Astrocyte of the cerebellum (primary cell): ENCODE measurements around the gene DNAJC11.

Experiments
- DNase-seq: peaks from one replicate; pipeline ENCODE4 v3.0.0-alpha.2; 2011; ENCODE audit warnings: low read depth
- H3K4me3 ChIP-seq: 2 replicates; pipeline ENCODE4 v1.5.1; 2011; ENCODE audit warnings: mild to moderate bottlenecking, low read depth, low read length, moderate library complexity
- CTCF ChIP-seq: IDR thresholded peaks from 2 replicates; pipeline ENCODE4 v1.5.1; 2012; ENCODE audit warnings: low read length, low read depth, moderate library complexity, mild to moderate bottlenecking; ENCODE audit errors: missing control alignments
- in situ Hi-C: cut with HindIII; loops from 2 replicates; pipeline ENCODE4 v1.10.0; 2017; ENCODE audit warnings: low sequenced_read_pairs

The DNAJC11 gene

GRCh38 chr1:6695868-6696267, 5.7 kb downstream of the DNAJC11 start:
- in situ Hi-C loops: no loop called here
- H3K4me3 ChIP-seq: no peak overlapping the region
- TF ChIP-seq CTCF: no peak
- DNase-seq: no peak

- H3K4me3 ChIP-seq: no peak overlapping the region
- no peak for TF ChIP-seq CTCF
- DNase-seq: no peak
- in situ Hi-C loops: no loop called here
Measured at GRCh38 chr1:6694121-6694713, 7.4 kb downstream of the DNAJC11 start.

GRCh38 chr1:6692956-6693355, 8.7 kb downstream of the DNAJC11 start:
- DNase-seq: no peak
- H3K4me3 ChIP-seq: no peak overlapping the region
- no peak for TF ChIP-seq CTCF
- in situ Hi-C loops: no loop called here

- no peak overlapping the region for H3K4me3 ChIP-seq
- DNase-seq: no peak
- in situ Hi-C loops: no loop called here
- no peak for TF ChIP-seq CTCF
Measured at GRCh38 chr1:6691507-6691906, 10.1 kb downstream of the DNAJC11 start.

- in situ Hi-C loops: no loop called here
- TF ChIP-seq CTCF: no peak
- DNase-seq: no peak
- no peak overlapping the region for H3K4me3 ChIP-seq
Measured at GRCh38 chr1:6690186-6690585, 11.4 kb downstream of the DNAJC11 start.

GRCh38 chr1:6688757-6689156, 12.9 kb downstream of the DNAJC11 start:
- in situ Hi-C loops: no loop called here
- DNase-seq: no peak
- no peak for TF ChIP-seq CTCF
- H3K4me3 ChIP-seq: no peak overlapping the region
